Nephron (organoid): ENCODE measurements around the gene CNGA4.
"Not testable (repeated sequence)": the region's sequence is repeated elsewhere in the genome, so short reads cannot be mapped to it uniquely, and the experiment has no call there.

ENCODE experiments used
- H3K27ac Mint-ChIP-seq, 3 experiments: 2 replicates each; pipeline ENCODE4 v1.8.0; 2020; ENCODE audit warnings: mixed read lengths in 3 of 3, mild to moderate bottlenecking in 2 of 3, moderate library complexity in 1 of 3
- H3K27me3 Mint-ChIP-seq: 2 replicates; pipeline ENCODE4 v1.8.0; 2021; ENCODE audit warnings: low read depth, mild to moderate bottlenecking, moderate library complexity, mixed read lengths
- H3K36me3 Mint-ChIP-seq: 2 replicates; pipeline ENCODE4 v1.8.0; 2020; ENCODE audit warnings: low read depth, mixed read lengths
- H3K4me1 Mint-ChIP-seq: 2 replicates; pipeline ENCODE4 v1.8.0; 2020; ENCODE audit warnings: mixed read lengths
- H3K4me3 Mint-ChIP-seq, 3 experiments: 2 replicates each; pipeline ENCODE4 v1.8.0; 2020; ENCODE audit warnings: mild to moderate bottlenecking in 3 of 3, mixed read lengths in 3 of 3, moderate library complexity in 2 of 3
- H3K9me3 Mint-ChIP-seq: 2 replicates; pipeline ENCODE4 v1.8.0; 2020; ENCODE audit warnings: mixed read lengths
- TF ChIP-seq, protein P1 (sequence below), 3 experiments: fragments of 200-600 bp; sonication (generic); IDR thresholded peaks; one replicate each; pipeline ENCODE4 v1.5.0; 2021; ENCODE audit warnings: antibody characterized with exemption in 3 of 3; ENCODE audit not compliant: unreplicated experiment in 3 of 3

The CNGA4 gene

GRCh38 chr11:6248248-6248647, 9.4 kb downstream of the CNGA4 start:
- Mint-ChIP-seq H3K36me3 (no peaks in the 10 kb centered on the region), H3K9me3 (no peaks in the 10 kb centered on the region), H3K27ac (no peak overlapping the region), H3K4me1 (peaks cover 13% of the 10 kb centered on the region), H3K4me3 (no peak overlapping the region), H3K27me3 (peaks cover 9% of the 10 kb centered on the region)
- TF ChIP-seq, protein P1, sequence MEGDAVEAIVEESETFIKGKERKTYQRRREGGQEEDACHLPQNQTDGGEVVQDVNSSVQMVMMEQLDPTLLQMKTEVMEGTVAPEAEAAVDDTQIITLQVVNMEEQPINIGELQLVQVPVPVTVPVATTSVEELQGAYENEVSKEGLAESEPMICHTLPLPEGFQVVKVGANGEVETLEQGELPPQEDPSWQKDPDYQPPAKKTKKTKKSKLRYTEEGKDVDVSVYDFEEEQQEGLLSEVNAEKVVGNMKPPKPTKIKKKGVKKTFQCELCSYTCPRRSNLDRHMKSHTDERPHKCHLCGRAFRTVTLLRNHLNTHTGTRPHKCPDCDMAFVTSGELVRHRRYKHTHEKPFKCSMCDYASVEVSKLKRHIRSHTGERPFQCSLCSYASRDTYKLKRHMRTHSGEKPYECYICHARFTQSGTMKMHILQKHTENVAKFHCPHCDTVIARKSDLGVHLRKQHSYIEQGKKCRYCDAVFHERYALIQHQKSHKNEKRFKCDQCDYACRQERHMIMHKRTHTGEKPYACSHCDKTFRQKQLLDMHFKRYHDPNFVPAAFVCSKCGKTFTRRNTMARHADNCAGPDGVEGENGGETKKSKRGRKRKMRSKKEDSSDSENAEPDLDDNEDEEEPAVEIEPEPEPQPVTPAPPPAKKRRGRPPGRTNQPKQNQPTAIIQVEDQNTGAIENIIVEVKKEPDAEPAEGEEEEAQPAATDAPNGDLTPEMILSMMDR (IDR thresholded peaks at IDR 0.05; ENCODE audit: unreplicated experiment in 3 of 3), result no peak

DNA sequence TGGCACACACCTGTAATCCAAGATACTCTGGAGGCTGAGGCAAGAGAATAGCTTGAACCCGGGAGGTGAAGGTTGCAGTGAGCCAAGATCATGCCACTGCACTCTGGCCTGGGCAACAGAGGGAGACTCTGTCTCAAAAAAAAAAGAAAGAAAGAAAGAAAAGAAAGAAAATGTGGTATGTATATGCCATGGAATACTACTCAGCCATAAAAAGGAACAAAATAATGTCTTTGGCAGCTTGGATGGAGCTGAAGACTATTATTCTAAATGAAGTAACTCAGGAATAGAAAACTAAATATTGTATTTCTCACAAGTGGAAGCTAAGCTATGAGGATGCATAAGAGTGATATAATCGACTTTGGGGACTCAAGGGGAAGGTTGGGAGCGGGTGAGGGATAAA, 10.0 kb downstream of the CNGA4 start:
- not testable (repeated sequence) for H3K27ac Mint-ChIP-seq, H3K27me3 Mint-ChIP-seq, H3K9me3 Mint-ChIP-seq, H3K36me3 Mint-ChIP-seq, H3K4me3 Mint-ChIP-seq
- H3K4me1 Mint-ChIP-seq, result peaks cover 13% of the 10 kb centered on the region

DNA sequence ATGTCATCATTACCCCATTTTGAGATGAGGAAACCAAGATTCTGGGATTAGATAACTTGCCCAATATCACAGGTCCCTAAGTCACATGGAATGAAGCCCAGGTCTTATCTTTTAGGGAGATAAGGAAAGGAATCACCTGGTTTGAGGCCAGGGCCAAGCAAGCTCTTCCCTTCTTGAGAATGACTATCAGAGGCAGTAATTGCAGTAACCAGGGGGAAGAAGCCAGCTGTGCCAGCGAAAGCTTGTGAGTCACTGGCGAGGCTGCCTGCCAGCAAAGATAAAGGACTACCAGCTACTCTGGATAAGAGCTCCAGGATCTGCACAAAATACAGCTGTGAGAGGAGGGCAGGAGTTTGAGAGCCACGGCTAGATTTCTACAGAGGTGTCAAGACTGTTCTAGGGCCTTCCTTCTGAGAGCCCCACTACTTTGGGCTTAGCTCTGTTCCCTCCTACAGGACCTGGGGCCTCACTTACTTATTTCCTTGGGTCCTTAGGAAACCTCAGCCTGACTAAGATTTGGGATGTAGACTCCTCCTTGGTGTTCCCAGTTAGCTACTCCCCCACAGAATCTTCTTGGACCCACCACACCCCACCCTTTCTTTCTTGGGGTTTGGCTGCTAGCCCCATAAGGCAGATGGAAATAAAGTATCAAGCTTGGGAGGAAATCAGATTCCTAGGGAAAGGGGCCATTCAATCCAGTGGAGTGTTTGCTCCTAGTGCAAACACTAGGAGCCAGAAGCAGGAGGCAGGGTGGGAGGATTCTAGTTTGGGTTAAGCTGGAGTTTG, 11.1 kb downstream of the CNGA4 start:
- peaks cover 9% of the 10 kb centered on the region for H3K27me3 Mint-ChIP-seq
- H3K36me3 Mint-ChIP-seq, result no peaks in the 10 kb centered on the region
- no peak overlapping the region for H3K27ac Mint-ChIP-seq
- peaks cover 13% of the 10 kb centered on the region for H3K4me1 Mint-ChIP-seq
- no peaks in the 10 kb centered on the region for H3K9me3 Mint-ChIP-seq
- no peak overlapping the region for H3K4me3 Mint-ChIP-seq
- TF ChIP-seq, protein P1 (IDR thresholded peaks at IDR 0.05; ENCODE audit: unreplicated experiment in 3 of 3), result no peak

- H3K4me3 Mint-ChIP-seq, result no peak overlapping the region
- H3K27me3 Mint-ChIP-seq, result peaks cover 9% of the 10 kb centered on the region
- TF ChIP-seq, protein P1 (IDR thresholded peaks at IDR 0.05; ENCODE audit: unreplicated experiment in 3 of 3), result peak; percentile 86 to 94 (median 92)
Measured at GRCh38 chr11:6251120-6251733, 12.3 kb downstream of the CNGA4 start.

GRCh38 chr11:6251990-6252473, 13.1 kb downstream of the CNGA4 start:
- TF ChIP-seq, protein P1 (IDR thresholded peaks at IDR 0.05; ENCODE audit: unreplicated experiment in 3 of 3), result no peak
- Mint-ChIP-seq H3K4me1 (peaks cover 13% of the 10 kb centered on the region), H3K4me3 (no peak overlapping the region), H3K36me3 (no peaks in the 10 kb centered on the region), H3K9me3 (no peaks in the 10 kb centered on the region), H3K27ac (peak overlapping the region in 1 of 3 experiments; percentile 12), H3K27me3 (peaks cover 9% of the 10 kb centered on the region)

More at GRCh38 chr11:6251120-6251733, 12.3 kb downstream of the CNGA4 start:
- Mint-ChIP-seq H3K9me3 (no peaks in the 10 kb centered on the region), H3K27ac (no peak overlapping the region), H3K36me3 (no peaks in the 10 kb centered on the region), H3K4me1 (peaks cover 13% of the 10 kb centered on the region)

DNA sequence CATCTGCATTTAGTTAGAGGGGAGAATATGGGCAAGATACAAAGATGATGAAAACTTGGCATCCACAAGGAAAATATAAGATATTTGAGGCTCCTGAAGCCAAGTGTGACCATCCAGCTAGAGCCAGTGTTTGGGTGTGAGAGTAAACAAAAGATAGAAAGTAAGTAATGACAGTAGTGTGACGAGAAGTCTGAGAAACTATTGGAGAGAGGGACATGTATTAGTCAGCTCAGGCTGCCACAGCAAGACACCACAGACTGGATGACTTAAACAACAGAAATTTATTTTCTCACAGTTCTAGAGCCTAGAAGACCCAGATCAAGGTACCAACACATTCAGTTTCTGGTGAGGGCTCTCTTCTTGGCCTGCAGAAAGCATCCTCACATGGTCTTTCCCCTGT, 14.3 kb downstream of the CNGA4 start:
- Mint-ChIP-seq H3K9me3 (no peaks in the 10 kb centered on the region), H3K4me1 (peaks cover 13% of the 10 kb centered on the region), H3K36me3 (no peaks in the 10 kb centered on the region), H3K27ac (no peak overlapping the region), H3K4me3 (no peak overlapping the region), H3K27me3 (peaks cover 5% of the 10 kb centered on the region)
- TF ChIP-seq, protein P1 (IDR thresholded peaks at IDR 0.05; ENCODE audit: unreplicated experiment in 3 of 3), result no peak
